Colonic mucosa (tissue), 4 donors: ENCODE measurements around the gene DNAH9. TPM values are rescaled to one million over a fixed set of nuclear protein-coding genes. Genes with fewer than 3 reads are reported as not detected.
"Not testable (repeated sequence)": the region's sequence is repeated elsewhere in the genome, so short reads cannot be mapped to it uniquely, and the experiment has no call there.

Experiments
- DNase-seq: peaks from one replicate; pipeline ENCODE4 v3.0.0-alpha.2; 2020
- H3K27ac ChIP-seq: fragments of 200-600 bp; one replicate; pipeline ENCODE4 v1.8.0; 2021
- H3K27me3 ChIP-seq: fragments of 200-600 bp; one replicate; pipeline ENCODE4 v1.8.0; 2021
- H3K36me3 ChIP-seq: fragments of 200-600 bp; one replicate; pipeline ENCODE4 v1.8.0; 2021
- H3K4me1 ChIP-seq: fragments of 200-600 bp; one replicate; pipeline ENCODE4 v1.8.0; 2021; ENCODE audit warnings: mild to moderate bottlenecking
- H3K4me3 ChIP-seq: fragments of 200-600 bp; one replicate; pipeline ENCODE4 v1.8.0; 2021
- H3K9ac ChIP-seq, 2 donors: one replicate each; pipeline ENCODE4 v1.7.0; 2013; ENCODE audit warnings: control low read depth in 2 of 2, low read depth in 2 of 2, low read length in 2 of 2
- H3K9me3 ChIP-seq: fragments of 200-600 bp; one replicate; pipeline ENCODE4 v1.8.0; 2021
- CTCF ChIP-seq: fragments of 200-600 bp; IDR thresholded peaks from one replicate; pipeline ENCODE4 v1.8.0; 2022; ENCODE audit warnings: antibody characterized with exemption, mild to moderate bottlenecking
- intact Hi-C: fragments of 100-400 bp; cut with DNase I; formaldehyde crosslinking; loops from one replicate; pipeline ENCODE4 v1.14.1; 2022
- total RNA-seq, 2 donors: library from RNA; stranded (reverse); fragmentation: NEBNext Ultra II Directional in 1 of 2; extraction: Animal tissue kit (Norgen Biotek cat#: 25700) in 1 of 2; gene quantifications; one replicate each; pipeline ENCODE4 v1.2.1, GENCODE V29; 2021
- donor health status: healthy.
- donor health status: DM: no; HTN: no; CAD: no.
- donor health status: DM: no; HTN: no; CAD: no.

Gene DNAH9
- total RNA-seq, 2 donors from 2014 or later: 0.40 to 0.69 TPM

- no peaks in the 10 kb centered on the region for H3K36me3 ChIP-seq
- no peak for DNase-seq
- no peaks in the 10 kb centered on the region for H3K4me1 ChIP-seq
- H3K27ac ChIP-seq: no peak overlapping the region
- no peak for TF ChIP-seq CTCF
- H3K9me3 ChIP-seq: no peaks in the 10 kb centered on the region
- intact Hi-C loops: no loop called here
- no peak overlapping the region for H3K4me3 ChIP-seq
- no peak overlapping the region for H3K9ac ChIP-seq
- H3K27me3 ChIP-seq: no peaks in the 10 kb centered on the region
Measured at GRCh38 chr17:11940904-11941303, 342.6 kb downstream of the DNAH9 start.

- H3K4me1 ChIP-seq, H3K4me3 ChIP-seq, H3K9ac ChIP-seq, H3K27me3 ChIP-seq, DNase-seq, H3K9me3 ChIP-seq, H3K27ac ChIP-seq, intact Hi-C loops, H3K36me3 ChIP-seq: not testable (repeated sequence)
Measured at GRCh38 chr17:11943086-11943485, 344.8 kb downstream of the DNAH9 start.

- no peaks in the 10 kb centered on the region for H3K9me3 ChIP-seq
- H3K27me3 ChIP-seq: no peaks in the 10 kb centered on the region
- intact Hi-C loops: no loop called here
- TF ChIP-seq CTCF: no peak
- H3K4me1 ChIP-seq: no peaks in the 10 kb centered on the region
- no peak overlapping the region for H3K9ac ChIP-seq
- H3K4me3 ChIP-seq: no peak overlapping the region
- no peak for DNase-seq
- no peak overlapping the region for H3K27ac ChIP-seq
- no peaks in the 10 kb centered on the region for H3K36me3 ChIP-seq
Measured at GRCh38 chr17:11943759-11944347, 345.6 kb downstream of the DNAH9 start.

GRCh38 chr17:11944587-11944986, 346.3 kb downstream of the DNAH9 start:
- Histone ChIP-seq H3K27ac (no peak overlapping the region), H3K27me3 (no peaks in the 10 kb centered on the region), H3K9ac (no peak overlapping the region), H3K4me3 (no peak overlapping the region), H3K4me1 (no peaks in the 10 kb centered on the region), H3K36me3 (no peaks in the 10 kb centered on the region), H3K9me3 (no peaks in the 10 kb centered on the region)
- intact Hi-C loops: no loop called here
- no peak for TF ChIP-seq CTCF
- DNase-seq: no peak

GRCh38 chr17:11948789-11949188, 350.5 kb downstream of the DNAH9 start:
- Histone ChIP-seq H3K4me1 (no peaks in the 10 kb centered on the region), H3K9ac (no peak overlapping the region), H3K27ac (no peak overlapping the region), H3K27me3 (no peaks in the 10 kb centered on the region), H3K4me3 (no peak overlapping the region), H3K36me3 (no peaks in the 10 kb centered on the region), H3K9me3 (peaks cover 3% of the 10 kb centered on the region)
- DNase-seq: no peak
- intact Hi-C loops: no loop called here
- no peak for TF ChIP-seq CTCF

- H3K27ac ChIP-seq, H3K27me3 ChIP-seq, H3K4me1 ChIP-seq, DNase-seq, intact Hi-C loops, H3K4me3 ChIP-seq, H3K9ac ChIP-seq, H3K36me3 ChIP-seq, H3K9me3 ChIP-seq: not testable (repeated sequence)
Measured at GRCh38 chr17:11949571-11949970, 351.3 kb downstream of the DNAH9 start.
